ENCODE measurements around the gene ABR.

Gene ABR

DNA sequence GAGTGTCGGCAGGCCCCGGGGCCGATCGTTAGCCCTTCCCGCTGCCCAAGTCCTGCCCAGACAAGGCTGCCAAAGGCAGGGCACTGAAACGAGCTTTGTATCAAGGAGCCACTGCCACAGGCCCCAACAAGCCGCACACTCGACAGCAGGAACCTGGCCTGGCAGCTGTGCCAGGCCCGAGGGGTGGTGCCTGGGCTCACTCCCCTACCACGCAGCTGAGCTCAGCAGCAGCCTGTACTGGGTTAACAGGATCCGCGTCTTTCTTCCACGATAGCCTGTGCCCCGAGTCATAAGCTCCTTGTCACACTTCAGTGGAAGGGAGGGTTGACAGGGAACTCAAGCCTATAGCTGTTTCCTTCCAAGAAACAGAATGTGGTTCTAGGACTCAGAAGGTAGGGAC lies 87.9 kb downstream of the ABR start:
- no peaks in the 10 kb centered on the region for H3K9me3 ChIP-seq (ENCODE audit: insufficient read depth, low read length)
- no peak overlapping the region for H3K4me2 ChIP-seq (ENCODE audit: low read length)
- H3K27ac ChIP-seq (ENCODE audit: low read length), result no peak overlapping the region
- H3K79me2 ChIP-seq (ENCODE audit: low read length), result no peaks in the 10 kb centered on the region
- no peaks in the 10 kb centered on the region for H3K27me3 ChIP-seq (ENCODE audit: low read depth, low read length)
- no peaks in the 10 kb centered on the region for H3K36me3 ChIP-seq (replicated peaks; ENCODE audit: low read depth, low read length)
- H2AFZ ChIP-seq (ENCODE audit: low read depth, low read length), result no peak overlapping the region
- H3K4me1 ChIP-seq (ENCODE audit: low read length), result no peaks in the 10 kb centered on the region
- H3K4me3 ChIP-seq (ENCODE audit: low read length), result no peak overlapping the region
- no peaks in the 10 kb centered on the region for H4K20me1 ChIP-seq (ENCODE audit: insufficient read depth, low read length)
- no peak overlapping the region for H3K9ac ChIP-seq (ENCODE audit: low read length)
- TF ChIP-seq, protein P1, sequence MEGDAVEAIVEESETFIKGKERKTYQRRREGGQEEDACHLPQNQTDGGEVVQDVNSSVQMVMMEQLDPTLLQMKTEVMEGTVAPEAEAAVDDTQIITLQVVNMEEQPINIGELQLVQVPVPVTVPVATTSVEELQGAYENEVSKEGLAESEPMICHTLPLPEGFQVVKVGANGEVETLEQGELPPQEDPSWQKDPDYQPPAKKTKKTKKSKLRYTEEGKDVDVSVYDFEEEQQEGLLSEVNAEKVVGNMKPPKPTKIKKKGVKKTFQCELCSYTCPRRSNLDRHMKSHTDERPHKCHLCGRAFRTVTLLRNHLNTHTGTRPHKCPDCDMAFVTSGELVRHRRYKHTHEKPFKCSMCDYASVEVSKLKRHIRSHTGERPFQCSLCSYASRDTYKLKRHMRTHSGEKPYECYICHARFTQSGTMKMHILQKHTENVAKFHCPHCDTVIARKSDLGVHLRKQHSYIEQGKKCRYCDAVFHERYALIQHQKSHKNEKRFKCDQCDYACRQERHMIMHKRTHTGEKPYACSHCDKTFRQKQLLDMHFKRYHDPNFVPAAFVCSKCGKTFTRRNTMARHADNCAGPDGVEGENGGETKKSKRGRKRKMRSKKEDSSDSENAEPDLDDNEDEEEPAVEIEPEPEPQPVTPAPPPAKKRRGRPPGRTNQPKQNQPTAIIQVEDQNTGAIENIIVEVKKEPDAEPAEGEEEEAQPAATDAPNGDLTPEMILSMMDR (IDR thresholded peaks at IDR 0.05; ENCODE audit: low read depth, low read length), result no peak
- no peak for TF ChIP-seq EZH2phosphoT487 (IDR thresholded peaks at IDR 0.05; ENCODE audit: low read depth)

DNA sequence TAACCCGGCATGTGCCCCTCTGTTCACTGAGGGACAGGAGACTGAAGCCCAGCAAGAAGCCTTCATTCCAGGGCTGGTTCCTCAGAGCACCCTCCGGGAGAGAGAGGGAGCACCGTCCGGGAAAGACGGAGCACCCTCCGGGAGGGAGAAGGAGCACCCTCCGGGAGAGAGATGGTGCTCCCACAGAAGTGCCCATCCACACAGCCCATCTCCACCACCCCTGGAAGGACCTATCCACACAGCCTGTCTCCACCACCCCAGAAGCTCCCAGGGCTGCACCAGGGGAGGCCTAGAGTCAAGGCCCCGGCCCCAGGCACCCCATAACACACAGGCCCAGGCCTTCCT lies 88.6 kb downstream of the ABR start:
- Histone ChIP-seq H3K9me3 (ENCODE audit: insufficient read depth, low read length) (no peaks in the 10 kb centered on the region), H3K36me3 (replicated peaks; ENCODE audit: low read depth, low read length) (no peaks in the 10 kb centered on the region), H2AFZ (ENCODE audit: low read depth, low read length) (no peak overlapping the region), H3K27me3 (ENCODE audit: low read depth, low read length) (no peaks in the 10 kb centered on the region), H4K20me1 (ENCODE audit: insufficient read depth, low read length) (no peaks in the 10 kb centered on the region), H3K4me3 (ENCODE audit: low read length) (no peak overlapping the region), H3K4me2 (ENCODE audit: low read length) (no peak overlapping the region), H3K27ac (ENCODE audit: low read length) (no peak overlapping the region), H3K9ac (ENCODE audit: low read length) (no peak overlapping the region), H3K79me2 (ENCODE audit: low read length) (no peaks in the 10 kb centered on the region), H3K4me1 (ENCODE audit: low read length) (no peaks in the 10 kb centered on the region)
- TF ChIP-seq, protein P1 (IDR thresholded peaks at IDR 0.05; ENCODE audit: low read depth, low read length), result no peak
- TF ChIP-seq EZH2phosphoT487 (IDR thresholded peaks at IDR 0.05; ENCODE audit: low read depth), result no peak

DNA sequence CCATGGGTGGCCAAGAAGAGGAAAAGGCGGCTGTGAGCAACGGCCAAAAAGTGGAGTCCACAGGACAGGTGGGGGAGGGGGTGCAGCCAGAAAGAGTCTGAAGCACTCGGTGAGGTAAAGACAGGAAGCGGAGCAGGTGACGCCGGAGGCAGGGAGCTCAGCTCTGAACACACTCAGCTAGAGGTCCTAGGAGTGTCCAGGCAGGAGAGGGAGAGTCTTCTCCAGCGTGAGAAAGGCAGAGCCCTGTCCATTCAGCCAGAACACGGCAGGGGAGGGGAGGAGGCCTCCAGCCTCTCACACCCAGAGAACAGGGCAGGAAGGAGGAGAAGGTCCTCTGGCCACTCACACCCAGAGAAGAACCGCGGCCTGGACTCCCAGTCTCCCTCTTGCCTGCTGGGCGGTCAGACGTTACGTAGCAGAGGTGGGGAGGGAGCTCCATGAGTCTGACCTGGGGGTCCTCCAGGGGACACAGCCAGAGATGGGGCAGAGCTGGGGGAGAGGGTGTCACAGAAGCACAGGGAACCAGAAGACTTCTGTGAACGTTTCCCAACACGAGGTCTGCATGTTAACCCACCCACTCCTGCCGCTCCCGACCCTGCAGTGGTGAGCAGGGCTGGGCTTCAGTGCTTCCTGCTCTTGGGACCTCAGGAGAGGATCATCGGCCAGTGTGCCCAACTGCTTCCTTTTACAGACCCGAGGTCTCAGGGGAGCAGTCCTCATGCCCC lies 89.2 kb downstream of the ABR start:
- TF ChIP-seq EZH2phosphoT487 (IDR thresholded peaks at IDR 0.05; ENCODE audit: low read depth), result no peak
- TF ChIP-seq, protein P1 (IDR thresholded peaks at IDR 0.05; ENCODE audit: low read depth, low read length), result no peak
- Histone ChIP-seq H3K27me3 (ENCODE audit: low read depth, low read length) (no peaks in the 10 kb centered on the region), H3K9ac (ENCODE audit: low read length) (no peak overlapping the region), H3K79me2 (ENCODE audit: low read length) (no peaks in the 10 kb centered on the region), H3K4me3 (ENCODE audit: low read length) (no peak overlapping the region), H2AFZ (ENCODE audit: low read depth, low read length) (no peak overlapping the region), H3K27ac (ENCODE audit: low read length) (no peak overlapping the region), H4K20me1 (ENCODE audit: insufficient read depth, low read length) (no peaks in the 10 kb centered on the region), H3K4me2 (ENCODE audit: low read length) (no peak overlapping the region), H3K4me1 (ENCODE audit: low read length) (no peaks in the 10 kb centered on the region), H3K36me3 (replicated peaks; ENCODE audit: low read depth, low read length) (no peaks in the 10 kb centered on the region), H3K9me3 (ENCODE audit: insufficient read depth, low read length) (no peaks in the 10 kb centered on the region)

DNA sequence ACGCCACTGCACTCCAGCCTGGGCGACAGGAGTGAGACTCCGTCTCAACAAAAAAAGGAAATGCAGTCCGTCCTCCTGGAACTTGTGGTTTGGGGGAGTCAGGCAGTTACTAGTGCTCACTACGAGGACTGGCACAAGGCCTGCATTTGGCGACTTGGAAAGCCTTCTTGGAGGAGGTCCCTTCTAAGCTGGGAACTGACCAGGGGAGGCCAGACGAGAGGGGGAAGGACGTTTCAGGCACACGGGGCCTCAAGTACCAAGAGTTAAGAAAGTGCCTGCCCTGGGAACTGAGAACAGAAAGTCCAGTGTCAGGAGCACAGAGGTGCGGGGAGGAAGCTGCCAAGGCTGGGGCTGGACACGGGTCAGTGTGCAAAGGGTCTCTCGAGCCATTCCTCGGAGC lies 89.9 kb downstream of the ABR start:
- H3K27ac ChIP-seq (ENCODE audit: low read length), result no peak overlapping the region
- H3K36me3 ChIP-seq (replicated peaks; ENCODE audit: low read depth, low read length), result no peaks in the 10 kb centered on the region
- no peak overlapping the region for H3K4me3 ChIP-seq (ENCODE audit: low read length)
- H3K9me3 ChIP-seq (ENCODE audit: insufficient read depth, low read length), result no peaks in the 10 kb centered on the region
- H2AFZ ChIP-seq (ENCODE audit: low read depth, low read length), result no peak overlapping the region
- no peak overlapping the region for H3K9ac ChIP-seq (ENCODE audit: low read length)
- TF ChIP-seq, protein P1 (IDR thresholded peaks at IDR 0.05; ENCODE audit: low read depth, low read length), result no peak
- no peak for TF ChIP-seq EZH2phosphoT487 (IDR thresholded peaks at IDR 0.05; ENCODE audit: low read depth)
- no peaks in the 10 kb centered on the region for H3K27me3 ChIP-seq (ENCODE audit: low read depth, low read length)
- no peaks in the 10 kb centered on the region for H3K79me2 ChIP-seq (ENCODE audit: low read length)
- H3K4me1 ChIP-seq (ENCODE audit: low read length), result no peaks in the 10 kb centered on the region
- H4K20me1 ChIP-seq (ENCODE audit: insufficient read depth, low read length), result no peaks in the 10 kb centered on the region
- H3K4me2 ChIP-seq (ENCODE audit: low read length), result no peak overlapping the region

All from OCI-LY3 (cell line).